ENCODE measurements around the gene POLRMT.

DNA sequence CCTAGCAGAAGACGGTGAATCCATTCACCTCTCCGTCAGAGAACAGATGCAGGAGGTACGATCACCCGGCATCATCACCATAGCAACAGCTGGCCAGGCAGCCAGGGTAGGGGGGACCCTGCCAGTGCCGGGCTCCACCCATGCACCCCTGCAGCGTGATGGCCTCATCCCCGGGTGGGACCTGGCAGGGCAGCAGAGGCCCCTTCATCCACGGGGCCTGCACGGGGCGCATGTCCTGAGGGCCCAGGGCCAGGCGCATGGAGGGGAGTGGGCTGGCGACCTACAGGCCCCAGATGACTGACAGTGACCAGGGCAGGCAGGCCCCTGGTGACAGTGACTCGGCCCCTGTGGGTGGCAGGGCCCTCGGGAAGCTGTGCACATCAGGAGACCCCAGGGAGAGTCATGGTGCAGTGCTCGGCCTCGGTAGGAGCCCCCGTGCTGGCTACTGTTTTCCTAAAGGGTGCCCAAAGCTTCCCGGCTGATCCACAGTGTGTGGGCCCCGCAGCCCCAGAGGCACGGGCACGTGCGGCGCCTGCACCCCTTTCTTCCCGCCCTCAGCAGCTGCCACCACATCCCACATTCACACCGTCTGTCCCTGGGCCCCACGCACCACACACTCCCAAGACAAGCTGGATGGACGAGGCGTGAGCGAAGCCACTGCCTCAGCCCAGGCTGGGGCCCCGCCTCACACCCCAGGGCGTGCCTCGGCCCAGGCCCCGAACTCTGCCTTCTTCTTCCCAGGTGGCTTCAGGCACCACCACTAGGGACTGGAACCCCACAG lies 24.9 kb upstream of the POLRMT start:
- TF ChIP-seq, protein P1, sequence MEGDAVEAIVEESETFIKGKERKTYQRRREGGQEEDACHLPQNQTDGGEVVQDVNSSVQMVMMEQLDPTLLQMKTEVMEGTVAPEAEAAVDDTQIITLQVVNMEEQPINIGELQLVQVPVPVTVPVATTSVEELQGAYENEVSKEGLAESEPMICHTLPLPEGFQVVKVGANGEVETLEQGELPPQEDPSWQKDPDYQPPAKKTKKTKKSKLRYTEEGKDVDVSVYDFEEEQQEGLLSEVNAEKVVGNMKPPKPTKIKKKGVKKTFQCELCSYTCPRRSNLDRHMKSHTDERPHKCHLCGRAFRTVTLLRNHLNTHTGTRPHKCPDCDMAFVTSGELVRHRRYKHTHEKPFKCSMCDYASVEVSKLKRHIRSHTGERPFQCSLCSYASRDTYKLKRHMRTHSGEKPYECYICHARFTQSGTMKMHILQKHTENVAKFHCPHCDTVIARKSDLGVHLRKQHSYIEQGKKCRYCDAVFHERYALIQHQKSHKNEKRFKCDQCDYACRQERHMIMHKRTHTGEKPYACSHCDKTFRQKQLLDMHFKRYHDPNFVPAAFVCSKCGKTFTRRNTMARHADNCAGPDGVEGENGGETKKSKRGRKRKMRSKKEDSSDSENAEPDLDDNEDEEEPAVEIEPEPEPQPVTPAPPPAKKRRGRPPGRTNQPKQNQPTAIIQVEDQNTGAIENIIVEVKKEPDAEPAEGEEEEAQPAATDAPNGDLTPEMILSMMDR (IDR thresholded peaks at IDR 0.05), result no peak
- TF ChIP-seq POLR2A (IDR thresholded peaks at IDR 0.05), result no peak
- TF ChIP-seq POLR2AphosphoS5 (IDR thresholded peaks at IDR 0.05), result no peak
- no peak for TF ChIP-seq EP300 (IDR thresholded peaks at IDR 0.05)

Data from stomach (tissue), 4 donors.